Measurements from ENCODE around the gene SLCO1C1.

The SLCO1C1 gene, protein sequence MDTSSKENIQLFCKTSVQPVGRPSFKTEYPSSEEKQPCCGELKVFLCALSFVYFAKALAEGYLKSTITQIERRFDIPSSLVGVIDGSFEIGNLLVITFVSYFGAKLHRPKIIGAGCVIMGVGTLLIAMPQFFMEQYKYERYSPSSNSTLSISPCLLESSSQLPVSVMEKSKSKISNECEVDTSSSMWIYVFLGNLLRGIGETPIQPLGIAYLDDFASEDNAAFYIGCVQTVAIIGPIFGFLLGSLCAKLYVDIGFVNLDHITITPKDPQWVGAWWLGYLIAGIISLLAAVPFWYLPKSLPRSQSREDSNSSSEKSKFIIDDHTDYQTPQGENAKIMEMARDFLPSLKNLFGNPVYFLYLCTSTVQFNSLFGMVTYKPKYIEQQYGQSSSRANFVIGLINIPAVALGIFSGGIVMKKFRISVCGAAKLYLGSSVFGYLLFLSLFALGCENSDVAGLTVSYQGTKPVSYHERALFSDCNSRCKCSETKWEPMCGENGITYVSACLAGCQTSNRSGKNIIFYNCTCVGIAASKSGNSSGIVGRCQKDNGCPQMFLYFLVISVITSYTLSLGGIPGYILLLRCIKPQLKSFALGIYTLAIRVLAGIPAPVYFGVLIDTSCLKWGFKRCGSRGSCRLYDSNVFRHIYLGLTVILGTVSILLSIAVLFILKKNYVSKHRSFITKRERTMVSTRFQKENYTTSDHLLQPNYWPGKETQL

DNA sequence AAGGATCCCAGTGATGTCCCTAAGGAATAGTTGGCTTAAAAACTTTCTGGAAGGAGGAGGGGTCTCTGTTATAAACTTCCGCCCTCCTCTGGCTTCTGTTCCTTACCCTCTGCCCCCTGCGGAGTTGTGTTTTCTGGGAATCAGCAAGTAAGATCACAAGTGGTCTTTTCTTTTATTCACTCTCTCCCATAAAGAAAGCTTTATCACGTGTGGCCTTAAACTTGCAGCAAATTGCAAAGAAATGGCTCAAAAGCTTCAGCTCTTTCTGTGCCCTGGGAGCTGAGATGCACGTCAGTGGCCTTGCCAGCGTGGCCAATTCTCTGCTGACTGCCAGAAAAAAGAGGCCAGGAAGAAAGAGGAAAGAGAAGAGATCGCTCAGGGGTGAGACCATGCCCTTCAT, at the start of gene SLCO1C1:
Gene SLCO1C1, plus strand, starts transcription at position 101 of the 400 bp plus-strand sequence. CDS start 4,245 bp downstream, outside the sequence.
- no peaks in the 10 kb centered on the region for H3K27me3 ChIP-seq (ENCODE audit: control insufficient read depth, insufficient read depth, low read length)
- H3K9me3 ChIP-seq (ENCODE audit: control insufficient read depth, low read length): no peaks in the 10 kb centered on the region
- no peak within 1 kb of the TSS for H3K9ac ChIP-seq (ENCODE audit: low read length)
- no peaks in the 10 kb centered on the region for H3K4me1 ChIP-seq (ENCODE audit: control insufficient read depth, insufficient read depth, low read length)
- H3K36me3 ChIP-seq (ENCODE audit: control insufficient read depth, insufficient read depth, low read length): no peaks in the 10 kb centered on the region
- no peak within 1 kb of the TSS for H3K4me3 ChIP-seq (ENCODE audit: low read length)

DNA sequence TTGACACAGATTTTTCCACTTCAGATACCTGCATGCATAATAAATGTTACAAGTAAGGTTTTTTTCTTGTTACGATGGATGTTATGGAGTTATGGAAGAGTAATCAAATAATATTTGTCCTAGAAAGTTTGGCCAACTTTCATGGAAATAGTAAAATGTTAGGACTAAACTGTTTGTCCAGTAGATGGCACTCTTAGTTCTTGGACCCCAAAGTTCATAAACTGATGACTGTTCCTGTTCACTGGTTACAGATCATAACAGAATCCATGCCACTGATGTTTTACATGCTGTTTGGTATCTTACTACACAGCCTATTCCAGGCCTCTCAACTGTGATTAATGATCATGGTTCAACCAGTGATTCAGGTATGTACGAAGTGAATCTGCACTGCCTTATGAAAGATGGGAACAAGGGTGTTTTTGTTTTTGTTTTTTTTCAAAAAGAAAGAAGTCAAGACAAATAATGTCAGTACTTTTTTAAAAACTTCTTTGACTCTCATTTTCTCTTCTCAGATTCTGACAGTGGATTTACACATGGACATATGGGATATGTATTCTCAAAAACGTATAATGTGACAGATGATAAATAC, 48.8 kb upstream of the SLCO1C1 start:
- no peak overlapping the region for H3K4me3 ChIP-seq (ENCODE audit: low read length)
- no peaks in the 10 kb centered on the region for H3K4me1 ChIP-seq (ENCODE audit: control insufficient read depth, insufficient read depth, low read length)
- H3K9me3 ChIP-seq (ENCODE audit: control insufficient read depth, low read length): no peaks in the 10 kb centered on the region
- H3K36me3 ChIP-seq (ENCODE audit: control insufficient read depth, insufficient read depth, low read length): no peaks in the 10 kb centered on the region
- no peak overlapping the region for H3K9ac ChIP-seq (ENCODE audit: low read length)
- no peaks in the 10 kb centered on the region for H3K27me3 ChIP-seq (ENCODE audit: control insufficient read depth, insufficient read depth, low read length)

DNA sequence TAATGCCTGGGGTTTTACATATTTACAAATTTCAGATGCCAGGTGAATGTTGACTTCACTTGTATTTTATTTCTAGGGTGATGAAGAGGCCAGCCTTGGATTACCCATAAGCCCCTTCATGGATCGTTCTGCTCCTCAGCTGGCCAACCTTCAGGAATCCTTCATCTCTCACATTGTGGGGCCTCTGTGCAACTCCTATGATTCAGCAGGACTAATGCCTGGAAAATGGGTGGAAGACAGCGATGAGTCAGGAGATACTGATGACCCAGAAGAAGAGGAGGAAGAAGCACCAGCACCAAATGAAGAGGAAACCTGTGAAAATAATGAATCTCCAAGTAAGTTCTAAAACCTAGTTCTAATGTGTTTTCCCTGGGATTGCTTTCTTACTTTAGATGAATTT, 41.3 kb upstream of the SLCO1C1 start:
- H3K36me3 ChIP-seq (ENCODE audit: control insufficient read depth, insufficient read depth, low read length): no peaks in the 10 kb centered on the region
- H3K4me3 ChIP-seq (ENCODE audit: low read length): no peak overlapping the region
- H3K9ac ChIP-seq (ENCODE audit: low read length): no peak overlapping the region
- H3K4me1 ChIP-seq (ENCODE audit: control insufficient read depth, insufficient read depth, low read length): no peaks in the 10 kb centered on the region
- no peaks in the 10 kb centered on the region for H3K9me3 ChIP-seq (ENCODE audit: control insufficient read depth, low read length)
- H3K27me3 ChIP-seq (ENCODE audit: control insufficient read depth, insufficient read depth, low read length): no peaks in the 10 kb centered on the region

DNA sequence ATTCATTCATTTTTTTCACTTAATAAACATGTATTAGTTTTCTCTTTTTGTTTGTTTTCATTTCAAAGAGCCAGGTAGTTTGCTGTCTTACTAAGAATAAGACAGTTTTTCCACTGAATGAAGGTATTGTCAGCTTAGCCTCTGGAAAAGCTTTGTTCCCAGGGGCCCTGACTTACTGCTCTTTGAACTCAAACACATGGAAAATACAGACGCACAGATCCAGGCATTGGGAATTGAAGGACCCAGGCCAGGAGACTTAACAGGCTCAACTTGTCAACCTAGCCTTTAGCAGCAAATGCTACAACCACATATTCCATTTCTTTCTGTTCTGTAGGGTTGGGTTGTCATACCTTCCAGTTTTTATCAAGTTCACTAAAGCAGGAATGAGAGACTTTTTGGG, 38.5 kb upstream of the SLCO1C1 start:
- no peak overlapping the region for H3K4me3 ChIP-seq (ENCODE audit: low read length)
- H3K9me3 ChIP-seq (ENCODE audit: control insufficient read depth, low read length): no peaks in the 10 kb centered on the region
- no peak overlapping the region for H3K9ac ChIP-seq (ENCODE audit: low read length)
- no peaks in the 10 kb centered on the region for H3K4me1 ChIP-seq (ENCODE audit: control insufficient read depth, insufficient read depth, low read length)
- H3K36me3 ChIP-seq (ENCODE audit: control insufficient read depth, insufficient read depth, low read length): no peaks in the 10 kb centered on the region
- H3K27me3 ChIP-seq (ENCODE audit: control insufficient read depth, insufficient read depth, low read length): no peaks in the 10 kb centered on the region

DNA sequence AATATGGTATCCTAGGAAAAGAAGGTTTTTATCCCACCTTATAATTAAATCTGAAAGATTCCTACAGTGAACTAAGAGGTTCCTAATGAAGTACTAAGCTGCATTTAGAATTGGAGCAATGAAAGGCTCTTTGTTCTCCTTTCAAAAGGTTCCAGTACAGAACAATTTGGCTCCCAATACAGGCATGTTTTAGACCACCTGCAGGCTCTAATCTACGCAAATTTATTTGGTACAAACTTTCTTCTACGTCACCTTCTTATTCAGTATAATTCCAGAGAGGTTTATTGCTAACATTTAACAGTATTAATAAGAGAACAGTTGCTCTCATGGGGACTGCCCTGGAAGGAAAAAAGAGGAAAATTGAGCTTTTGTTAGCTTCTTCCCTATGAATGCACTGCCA, 37.6 kb upstream of the SLCO1C1 start:
- Histone ChIP-seq H3K4me1 (ENCODE audit: control insufficient read depth, insufficient read depth, low read length) (no peaks in the 10 kb centered on the region), H3K9me3 (ENCODE audit: control insufficient read depth, low read length) (no peaks in the 10 kb centered on the region), H3K4me3 (ENCODE audit: low read length) (no peak overlapping the region), H3K27me3 (ENCODE audit: control insufficient read depth, insufficient read depth, low read length) (no peaks in the 10 kb centered on the region), H3K36me3 (ENCODE audit: control insufficient read depth, insufficient read depth, low read length) (no peaks in the 10 kb centered on the region), H3K9ac (ENCODE audit: low read length) (no peak overlapping the region)

DNA sequence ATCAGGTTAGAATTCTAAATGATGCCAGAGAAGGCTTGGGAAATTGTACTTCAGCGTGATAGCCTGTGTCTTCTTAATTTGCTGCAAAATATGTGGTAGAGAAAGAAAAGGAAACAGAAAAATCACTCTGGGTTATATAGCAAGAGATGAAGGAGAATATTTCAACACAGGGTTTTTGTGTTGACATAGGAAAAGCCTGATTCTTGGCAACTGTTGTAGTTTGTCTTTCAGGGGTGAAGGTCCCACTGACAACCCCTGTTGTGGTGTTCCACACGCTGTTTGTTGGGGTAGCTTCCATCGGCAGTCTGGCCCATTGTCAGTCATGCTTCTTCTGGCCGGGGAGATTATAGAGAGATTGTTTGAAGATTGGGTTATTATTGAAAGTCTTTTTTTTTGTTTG, 13.8 kb upstream of the SLCO1C1 start:
- Histone ChIP-seq H3K9ac (ENCODE audit: low read length) (no peak overlapping the region), H3K9me3 (ENCODE audit: control insufficient read depth, low read length) (no peaks in the 10 kb centered on the region), H3K27me3 (ENCODE audit: control insufficient read depth, insufficient read depth, low read length) (no peaks in the 10 kb centered on the region), H3K36me3 (ENCODE audit: control insufficient read depth, insufficient read depth, low read length) (no peaks in the 10 kb centered on the region), H3K4me1 (ENCODE audit: control insufficient read depth, insufficient read depth, low read length) (no peaks in the 10 kb centered on the region), H3K4me3 (ENCODE audit: low read length) (no peak overlapping the region)

DNA sequence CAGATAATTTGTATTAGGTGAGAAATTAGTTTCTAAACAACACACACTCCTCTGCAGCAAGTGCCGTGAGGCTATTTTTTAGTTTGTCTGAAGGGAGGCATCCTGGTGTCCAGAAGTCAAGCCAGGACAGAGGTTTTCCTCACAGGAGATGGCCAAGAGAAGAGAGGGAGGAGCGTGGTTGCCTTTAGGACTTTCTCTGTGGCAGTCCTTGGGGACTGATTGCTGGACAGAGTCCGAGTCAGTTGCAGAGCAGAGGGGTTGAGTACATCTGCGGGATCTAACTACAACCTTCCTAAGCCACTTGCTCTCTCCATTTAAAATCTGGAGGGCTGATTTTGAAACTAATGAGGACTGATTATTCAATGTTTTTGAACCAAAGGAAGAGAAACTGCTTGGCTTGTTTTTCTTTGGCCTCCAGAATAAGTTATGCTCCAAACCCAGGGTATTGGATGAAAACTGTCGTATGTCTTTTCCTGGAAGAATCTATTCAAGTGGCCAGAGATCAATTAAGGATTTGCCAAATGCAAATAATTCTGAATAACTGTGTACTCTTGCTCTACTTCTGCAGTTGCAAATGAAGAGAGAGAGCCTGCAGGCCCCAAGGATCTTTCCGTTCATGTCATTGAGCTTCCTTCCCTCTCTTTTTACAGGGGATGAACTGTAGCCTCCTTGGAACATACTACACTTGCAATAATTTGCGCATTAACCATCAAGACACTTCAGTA, 1.2 kb downstream of the SLCO1C1 start:
- Histone ChIP-seq H3K36me3 (ENCODE audit: control insufficient read depth, insufficient read depth, low read length) (no peaks in the 10 kb centered on the region), H3K9ac (ENCODE audit: low read length) (no peak overlapping the region), H3K9me3 (ENCODE audit: control insufficient read depth, low read length) (no peaks in the 10 kb centered on the region), H3K27me3 (ENCODE audit: control insufficient read depth, insufficient read depth, low read length) (no peaks in the 10 kb centered on the region), H3K4me3 (ENCODE audit: low read length) (no peak overlapping the region), H3K4me1 (ENCODE audit: control insufficient read depth, insufficient read depth, low read length) (no peaks in the 10 kb centered on the region)

DNA sequence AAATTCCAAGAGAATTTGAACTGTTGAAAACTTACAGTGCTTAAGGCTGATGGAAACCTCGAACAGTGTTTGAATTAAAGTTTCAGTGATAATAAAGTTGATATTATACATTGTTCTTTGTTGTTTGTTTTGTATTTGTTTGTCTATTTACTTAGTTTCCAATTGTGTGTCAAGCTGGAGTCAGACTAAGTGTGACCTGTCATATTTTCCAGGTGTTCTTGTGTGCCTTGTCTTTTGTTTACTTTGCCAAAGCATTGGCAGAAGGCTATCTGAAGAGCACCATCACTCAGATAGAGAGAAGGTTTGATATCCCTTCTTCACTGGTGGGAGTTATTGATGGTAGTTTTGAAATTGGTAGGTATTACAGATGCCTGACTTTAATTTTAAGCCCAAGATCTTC, 6.0 kb downstream of the SLCO1C1 start:
- H3K4me3 ChIP-seq (ENCODE audit: low read length): no peak overlapping the region
- H3K4me1 ChIP-seq (ENCODE audit: control insufficient read depth, insufficient read depth, low read length): no peaks in the 10 kb centered on the region
- H3K27me3 ChIP-seq (ENCODE audit: control insufficient read depth, insufficient read depth, low read length): no peaks in the 10 kb centered on the region
- no peaks in the 10 kb centered on the region for H3K36me3 ChIP-seq (ENCODE audit: control insufficient read depth, insufficient read depth, low read length)
- H3K9ac ChIP-seq (ENCODE audit: low read length): no peak overlapping the region
- H3K9me3 ChIP-seq (ENCODE audit: control insufficient read depth, low read length): no peaks in the 10 kb centered on the region

DNA sequence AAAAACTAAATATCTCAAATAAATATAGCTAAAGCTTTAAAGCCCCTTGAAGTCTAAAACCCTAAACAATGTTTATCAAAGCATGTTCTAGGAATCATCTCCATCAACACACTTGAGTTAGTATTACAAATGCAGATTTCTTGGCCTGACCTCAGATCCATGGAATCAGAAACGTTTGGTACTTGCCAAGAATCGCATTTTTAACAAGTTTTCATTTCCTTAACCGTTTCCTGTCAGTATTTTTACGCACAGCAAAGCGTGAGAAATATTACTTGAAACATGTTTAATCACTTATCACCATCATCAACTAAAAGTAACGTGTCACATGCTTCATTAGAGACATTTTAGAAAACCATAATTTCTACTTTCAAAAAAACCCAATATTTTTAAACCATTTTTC, 9.7 kb downstream of the SLCO1C1 start:
- no peaks in the 10 kb centered on the region for H3K9me3 ChIP-seq (ENCODE audit: control insufficient read depth, low read length)
- H3K9ac ChIP-seq (ENCODE audit: low read length): no peak overlapping the region
- H3K4me3 ChIP-seq (ENCODE audit: low read length): no peak overlapping the region
- H3K27me3 ChIP-seq (ENCODE audit: control insufficient read depth, insufficient read depth, low read length): no peaks in the 10 kb centered on the region
- H3K36me3 ChIP-seq (ENCODE audit: control insufficient read depth, insufficient read depth, low read length): no peaks in the 10 kb centered on the region
- no peaks in the 10 kb centered on the region for H3K4me1 ChIP-seq (ENCODE audit: control insufficient read depth, insufficient read depth, low read length)

DNA sequence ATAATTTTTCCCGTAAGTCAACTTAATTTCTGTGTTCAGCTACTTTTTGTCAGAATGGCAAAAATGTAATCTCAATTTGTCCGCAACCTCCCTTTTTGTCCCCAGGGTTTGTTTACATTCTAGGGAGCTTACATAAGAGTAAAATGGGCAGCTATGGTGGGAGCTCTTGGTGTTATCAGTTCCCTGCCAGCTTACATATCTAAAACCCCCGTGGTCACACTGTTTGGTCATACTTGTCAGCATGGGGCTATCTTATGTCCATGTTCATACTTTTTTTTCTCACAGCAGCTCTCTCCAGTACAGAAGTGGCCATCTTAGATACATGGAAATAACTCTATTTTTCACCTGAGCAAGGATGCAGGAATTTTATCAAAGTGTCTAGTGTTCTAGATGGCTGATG, 16.7 kb downstream of the SLCO1C1 start:
- H3K27me3 ChIP-seq (ENCODE audit: control insufficient read depth, insufficient read depth, low read length): no peaks in the 10 kb centered on the region
- no peaks in the 10 kb centered on the region for H3K36me3 ChIP-seq (ENCODE audit: control insufficient read depth, insufficient read depth, low read length)
- no peaks in the 10 kb centered on the region for H3K4me1 ChIP-seq (ENCODE audit: control insufficient read depth, insufficient read depth, low read length)
- H3K9ac ChIP-seq (ENCODE audit: low read length): no peak overlapping the region
- H3K9me3 ChIP-seq (ENCODE audit: control insufficient read depth, low read length): no peaks in the 10 kb centered on the region
- H3K4me3 ChIP-seq (ENCODE audit: low read length): no peak overlapping the region

DNA sequence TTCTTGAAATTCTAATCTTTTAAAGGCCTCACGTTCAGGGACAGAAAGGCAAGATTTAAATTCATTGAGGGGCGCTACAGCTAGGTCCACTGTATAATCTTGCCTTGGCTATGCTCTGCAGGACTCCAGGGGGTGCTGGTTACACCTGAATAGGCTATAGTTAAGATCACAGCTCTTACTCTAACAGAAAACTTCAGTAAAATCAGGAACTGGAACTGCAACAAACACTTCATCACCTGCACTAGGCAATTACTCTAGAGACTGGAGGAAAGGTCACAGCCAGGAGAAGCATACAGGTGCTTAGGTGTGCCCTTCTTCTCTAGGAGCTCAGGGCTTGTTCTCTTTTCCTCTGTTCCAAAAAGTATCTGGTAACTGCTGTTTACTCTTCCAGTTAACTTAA, 20.9 kb downstream of the SLCO1C1 start:
- no peak overlapping the region for H3K9ac ChIP-seq (ENCODE audit: low read length)
- no peaks in the 10 kb centered on the region for H3K9me3 ChIP-seq (ENCODE audit: control insufficient read depth, low read length)
- no peaks in the 10 kb centered on the region for H3K4me1 ChIP-seq (ENCODE audit: control insufficient read depth, insufficient read depth, low read length)
- H3K4me3 ChIP-seq (ENCODE audit: low read length): no peak overlapping the region
- no peaks in the 10 kb centered on the region for H3K36me3 ChIP-seq (ENCODE audit: control insufficient read depth, insufficient read depth, low read length)
- no peaks in the 10 kb centered on the region for H3K27me3 ChIP-seq (ENCODE audit: control insufficient read depth, insufficient read depth, low read length)

DNA sequence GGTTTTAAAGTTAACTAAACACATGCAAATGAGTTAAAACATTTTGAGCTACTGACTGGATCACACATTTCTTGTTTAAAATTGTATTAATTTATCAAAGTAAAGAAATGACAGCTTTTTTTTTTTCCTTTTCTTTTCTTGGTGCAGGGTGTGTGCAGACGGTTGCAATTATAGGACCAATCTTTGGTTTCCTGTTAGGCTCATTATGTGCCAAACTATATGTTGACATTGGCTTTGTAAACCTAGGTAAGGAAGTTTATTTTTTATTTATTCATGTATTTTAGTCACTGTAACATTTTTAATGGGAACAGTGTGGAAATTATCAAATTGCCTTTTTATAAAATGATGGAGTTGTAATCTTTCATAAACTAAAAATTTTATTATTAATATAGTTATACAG, 21.9 kb downstream of the SLCO1C1 start:
- no peak overlapping the region for H3K4me3 ChIP-seq (ENCODE audit: low read length)
- no peaks in the 10 kb centered on the region for H3K9me3 ChIP-seq (ENCODE audit: control insufficient read depth, low read length)
- H3K4me1 ChIP-seq (ENCODE audit: control insufficient read depth, insufficient read depth, low read length): no peaks in the 10 kb centered on the region
- H3K9ac ChIP-seq (ENCODE audit: low read length): no peak overlapping the region
- H3K27me3 ChIP-seq (ENCODE audit: control insufficient read depth, insufficient read depth, low read length): no peaks in the 10 kb centered on the region
- no peaks in the 10 kb centered on the region for H3K36me3 ChIP-seq (ENCODE audit: control insufficient read depth, insufficient read depth, low read length)
